Measurements from ENCODE around the gene CCT6B.
"Not testable (repeated sequence)": the region's sequence is repeated elsewhere in the genome, so short reads cannot be mapped to it uniquely, and the experiment has no call there.

CCT6B gene

GRCh38 chr17:34980681-34981537 is 19.6 kb upstream of the CCT6B start:
- peak; percentile 29 for DNase-seq (ENCODE audit: low read depth, low spot score)
- peak overlapping the region; percentile 86 for H3K27ac ChIP-seq

GRCh38 chr17:34980353-34980680 is 19.1 kb upstream of the CCT6B start, which contains the start of gene LIG3:
LIG3 (plus strand) TSS chr17:34980512; CDS start chr17:34983006, 2,494 bp downstream.
- H3K27ac ChIP-seq = peak within 1 kb of the TSS; percentile 86
- DNase-seq (ENCODE audit: low read depth, low spot score) = peak; percentile 57

GRCh38 chr17:34979650-34980352 is 18.5 kb upstream of the CCT6B start:
- peak overlapping the region; percentile 86 for H3K27ac ChIP-seq
- DNase-seq (ENCODE audit: low read depth, low spot score) = no peak

GRCh38 chr17:34979153-34979552 is 17.9 kb upstream of the CCT6B start:
- no peak overlapping the region for H3K27ac ChIP-seq
- no peak for DNase-seq (ENCODE audit: low read depth, low spot score)

GRCh38 chr17:34974794-34975785 is 13.8 kb upstream of the CCT6B start:
- no peak for DNase-seq (ENCODE audit: low read depth, low spot score)
- H3K27ac ChIP-seq = no peak overlapping the region

- H3K27ac ChIP-seq = no peak overlapping the region
- no peak for DNase-seq (ENCODE audit: low read depth, low spot score)
Observed at GRCh38 chr17:34974179-34974578, 12.9 kb upstream of the CCT6B start.

GRCh38 chr17:34958438-34958837 is 2.8 kb downstream of the CCT6B start:
- DNase-seq (ENCODE audit: low read depth, low spot score) = no peak
- no peak overlapping the region for H3K27ac ChIP-seq

- not testable (repeated sequence) for DNase-seq (ENCODE audit: low read depth, low spot score); H3K27ac ChIP-seq
Observed at GRCh38 chr17:34950780-34951179, 10.5 kb downstream of the CCT6B start.

GRCh38 chr17:34930283-34930682 is 31.0 kb downstream of the CCT6B start:
- DNase-seq (ENCODE audit: low read depth, low spot score) = no peak
- no peak overlapping the region for H3K27ac ChIP-seq

GRCh38 chr17:34926661-34927060 is 34.6 kb downstream of the CCT6B start:
- H3K27ac ChIP-seq = no peak overlapping the region
- no peak for DNase-seq (ENCODE audit: low read depth, low spot score)

- DNase-seq (ENCODE audit: low read depth, low spot score) = no peak
- no peak overlapping the region for H3K27ac ChIP-seq
Observed at GRCh38 chr17:34920676-34921075, 40.6 kb downstream of the CCT6B start.

- H3K27ac ChIP-seq = no peak overlapping the region
Observed at GRCh38 chr17:34917381-34917780, 43.9 kb downstream of the CCT6B start.

GRCh38 chr17:34916120-34916519 is 45.1 kb downstream of the CCT6B start:
- DNase-seq (ENCODE audit: low read depth, low spot score) = no peak
- no peak overlapping the region for H3K27ac ChIP-seq

More at GRCh38 chr17:34917381-34917780, 43.9 kb downstream of the CCT6B start:
- DNase-seq (ENCODE audit: low read depth, low spot score) = no peak

GRCh38 chr17:34913001-34913400 is 48.3 kb downstream of the CCT6B start:
- no peak for DNase-seq (ENCODE audit: low read depth, low spot score)
- H3K27ac ChIP-seq = no peak overlapping the region

GRCh38 chr17:34909040-34909439 is 52.2 kb downstream of the CCT6B start:
- DNase-seq (ENCODE audit: low read depth, low spot score) = no peak
- no peak overlapping the region for H3K27ac ChIP-seq

GRCh38 chr17:34902831-34903547 is 58.3 kb downstream of the CCT6B start:
- DNase-seq (ENCODE audit: low read depth, low spot score) = no peak
- no peak overlapping the region for H3K27ac ChIP-seq

GRCh38 chr17:34899643-34900291 is 61.5 kb downstream of the CCT6B start:
- H3K27ac ChIP-seq = no peak overlapping the region

GRCh38 chr17:34895383-34895782 is 65.9 kb downstream of the CCT6B start:
- DNase-seq (ENCODE audit: low read depth, low spot score) = no peak
- no peak overlapping the region for H3K27ac ChIP-seq

More at GRCh38 chr17:34899643-34900291, 61.5 kb downstream of the CCT6B start:
- no peak for DNase-seq (ENCODE audit: low read depth, low spot score)

- no peak for DNase-seq (ENCODE audit: low read depth, low spot score)
- no peak overlapping the region for H3K27ac ChIP-seq
Observed at GRCh38 chr17:34894964-34895363, 66.3 kb downstream of the CCT6B start.
